ENCODE measurements around the gene HIPK2. TPM values are rescaled to one million over a fixed set of nuclear protein-coding genes. Genes with fewer than 3 reads are reported as not detected.

The HIPK2 gene
- polyA plus RNA-seq, 2 of the 4 experiments (the other 2 are of a cell fraction) = 11.3 to 12.1 TPM

DNA sequence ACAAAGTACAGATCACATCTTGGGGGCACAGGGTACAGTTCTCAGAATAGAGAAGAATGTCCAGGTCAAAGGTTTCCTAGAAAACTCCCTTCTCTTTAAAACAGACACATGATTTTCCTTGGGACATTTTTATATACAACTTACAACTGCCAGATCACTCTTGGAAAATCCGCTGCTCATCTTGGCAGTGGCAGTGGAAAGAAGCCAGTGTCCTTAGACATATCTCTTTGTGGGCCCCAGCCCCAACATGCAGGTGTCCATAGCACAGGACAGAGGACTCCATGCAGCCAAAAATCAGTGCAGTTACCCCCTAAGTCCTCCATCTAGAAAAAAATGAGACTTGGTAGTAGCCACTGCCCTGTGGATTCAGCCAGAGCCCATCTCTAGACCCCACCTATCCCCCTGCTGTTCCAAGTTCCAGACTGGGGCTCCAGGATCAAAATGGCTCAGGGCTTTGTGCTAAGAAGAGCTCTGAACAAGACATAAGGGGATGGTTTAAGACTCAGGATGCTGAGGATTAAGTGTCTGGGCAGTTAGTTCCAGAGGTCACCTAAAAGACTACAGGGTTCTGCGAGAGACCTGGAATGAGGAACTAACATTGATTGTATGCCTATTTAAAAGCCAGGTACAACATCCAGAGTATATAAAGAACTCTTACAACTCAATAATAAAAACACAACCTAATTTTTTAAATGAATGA is 34.4 kb downstream of the HIPK2 start:
- no peak for DNase-seq (ENCODE audit: low read depth in 1 of 2, low spot score in 1 of 2)
- TF ChIP-seq SMC3 (IDR thresholded peaks at IDR 0.05) = no peak
- no peak for ATAC-seq
- H3K27ac ChIP-seq = peak overlapping the region in 1 of 2 experiments; percentile 34; a peak in 1 of 6 replicates
- no peak for FAIRE-seq
- H3K9me3 ChIP-seq = no peaks in the 10 kb centered on the region
- peaks cover 70% of the 10 kb centered on the region for H3K4me1 ChIP-seq
- WGBS (ENCODE audit: missing lambda C conversion rate) = 89% methylated on average over 2 of the region's 2 CpGs
- ChIA-PET POLR2A (no interaction called here), CTCF (interaction anchor here (1.0 kb wide), 1 partner anchor 97 kb away, joined by 3 read pairs; no protein-coding TSS in a partner anchor)
- H3K4me3 ChIP-seq = no peak overlapping the region
- no peak overlapping the region for H3K4me2 ChIP-seq

GRCh38 chr7:139741789-139742344 is 35.9 kb downstream of the HIPK2 start:
- FAIRE-seq (no peak), ATAC-seq (no peak), DNase-seq (ENCODE audit: low read depth in 1 of 2, low spot score in 1 of 2) (no peak)
- H3K9me3 ChIP-seq = no peaks in the 10 kb centered on the region
- H3K27ac ChIP-seq = peak overlapping the region; percentile 58 to 65; a peak in 3 of 6 replicates
- 72% methylated on average over 6 of the region's 6 CpGs for WGBS (ENCODE audit: missing lambda C conversion rate)
- TF ChIP-seq CHD4 (IDR thresholded peaks at IDR 0.05; ENCODE audit: borderline replicate concordance) (no peak), NR3C1 (IDR thresholded peaks at IDR 0.05) (no peak), EHMT2 (IDR thresholded peaks at IDR 0.05; ENCODE audit: low read depth) (no peak), HEYL (CRISPR knock-in tag; IDR thresholded peaks at IDR 0.05) (no peak), HOXB5 (CRISPR knock-in tag; IDR thresholded peaks at IDR 0.05) (no peak), TFCP2L1 (CRISPR knock-in tag; IDR thresholded peaks at IDR 0.05) (no peak), HOXB13 (CRISPR knock-in tag; IDR thresholded peaks at IDR 0.05; ENCODE audit: low read depth) (no peak), HOXA7 (CRISPR knock-in tag; IDR thresholded peaks at IDR 0.05) (no peak), USF2 (IDR thresholded peaks at IDR 0.05) (no peak), POLR2AphosphoS2 (conservative IDR thresholded peaks at IDR 0.05; ENCODE audit: low read length) (no peak), RCOR1 (IDR thresholded peaks at IDR 0.05; ENCODE audit: low read depth, low read length) (no peak), CHD2 (IDR thresholded peaks at IDR 0.05; ENCODE audit: low read length, partially characterized antibody) (no peak)
- POLR2A ChIA-PET = no interaction called here
- H3K4me3 ChIP-seq = no peak overlapping the region
- CTCF ChIA-PET = interaction anchor here (0.7 to 1.4 kb wide), 4 partner anchors 10 to 27 kb away, joined by 3 read pairs; no protein-coding TSS in a partner anchor
- H3K4me2 ChIP-seq = peak overlapping the region; percentile 69
- H3K4me1 ChIP-seq = peaks cover 81% of the 10 kb centered on the region

DNA sequence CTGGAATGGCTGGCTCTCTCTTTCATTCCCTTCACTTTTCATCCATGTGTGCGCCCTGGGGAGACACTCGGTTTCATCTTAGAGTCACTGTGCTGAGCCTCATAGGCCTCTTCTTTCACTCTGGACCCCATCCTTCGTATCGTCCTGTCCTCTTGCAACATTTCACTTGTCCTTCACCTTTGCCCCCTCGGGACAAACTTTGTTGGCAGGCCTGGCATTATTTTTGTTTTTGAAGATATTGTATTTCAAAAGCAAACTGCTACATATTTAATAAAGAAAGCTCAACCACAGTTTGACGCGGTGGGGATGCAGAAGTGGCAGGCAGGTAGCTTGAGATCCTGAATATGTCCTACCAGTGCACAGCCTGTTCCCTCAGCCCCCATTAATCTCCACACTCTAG is 36.6 kb downstream of the HIPK2 start:
- 76% methylated on average over 7 of the region's 7 CpGs for WGBS (ENCODE audit: missing lambda C conversion rate)
- ChIA-PET POLR2A (interaction anchor here (0.6 kb wide), 1 partner anchor 74 kb away, joined by 5 read pairs; no protein-coding TSS in a partner anchor), CTCF (interaction anchor here (0.7 to 1.8 kb wide), 5 partner anchors 9 to 96 kb away, joined by 3 to 8 read pairs (median 3); no protein-coding TSS in a partner anchor)
- DNase-seq (ENCODE audit: low read depth in 1 of 2, low spot score in 1 of 2) (no peak), FAIRE-seq (no peak), ATAC-seq (no peak)
- TF ChIP-seq HEYL (CRISPR knock-in tag; IDR thresholded peaks at IDR 0.05) (no peak), TP53 (CRISPR knock-in tag; IDR thresholded peaks at IDR 0.05) (no peak), ATOH8 (CRISPR knock-in tag; IDR thresholded peaks at IDR 0.05; ENCODE audit: low read depth) (no peak), NR3C1 (IDR thresholded peaks at IDR 0.05) (no peak), RARB (CRISPR knock-in tag; IDR thresholded peaks at IDR 0.05) (no peak), CHD2 (IDR thresholded peaks at IDR 0.05; ENCODE audit: low read length, partially characterized antibody) (no peak), GATA3 (IDR thresholded peaks at IDR 0.05; ENCODE audit: borderline replicate concordance) (no peak), HOXB13 (CRISPR knock-in tag; IDR thresholded peaks at IDR 0.05; ENCODE audit: low read depth) (no peak), FOSB (CRISPR knock-in tag; IDR thresholded peaks at IDR 0.05) (no peak), SREBF2 (IDR thresholded peaks at IDR 0.05) (no peak)
- TF ChIP-seq, protein P1, sequence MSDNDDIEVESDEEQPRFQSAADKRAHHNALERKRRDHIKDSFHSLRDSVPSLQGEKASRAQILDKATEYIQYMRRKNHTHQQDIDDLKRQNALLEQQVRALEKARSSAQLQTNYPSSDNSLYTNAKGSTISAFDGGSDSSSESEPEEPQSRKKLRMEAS (IDR thresholded peaks at IDR 0.05) = no peak
- TF ChIP-seq, protein P2, sequence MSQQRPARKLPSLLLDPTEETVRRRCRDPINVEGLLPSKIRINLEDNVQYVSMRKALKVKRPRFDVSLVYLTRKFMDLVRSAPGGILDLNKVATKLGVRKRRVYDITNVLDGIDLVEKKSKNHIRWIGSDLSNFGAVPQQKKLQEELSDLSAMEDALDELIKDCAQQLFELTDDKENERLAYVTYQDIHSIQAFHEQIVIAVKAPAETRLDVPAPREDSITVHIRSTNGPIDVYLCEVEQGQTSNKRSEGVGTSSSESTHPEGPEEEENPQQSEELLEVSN (IDR thresholded peaks at IDR 0.05; ENCODE audit: borderline replicate concordance, low read depth) = no peak
- peak overlapping the region; percentile 2; the same call in 1 of the 3 replicates for H3K4me3 ChIP-seq
- peak overlapping the region; percentile 58 to 65; a peak in 5 of 6 replicates for H3K27ac ChIP-seq
- H3K4me2 ChIP-seq = peak overlapping the region; percentile 69
- peaks cover 75% of the 10 kb centered on the region for H3K4me1 ChIP-seq
- H3K9me3 ChIP-seq = no peaks in the 10 kb centered on the region

Measured in A549 (cell line).